GM10847 (cell line): ENCODE results near the gene MYH9.

Source experiments
- POLR2A ChIP-seq: IDR thresholded peaks from 2 replicates; pipeline ENCODE4 v1.6.1; 2011; ENCODE audit not compliant: insufficient read length; ENCODE audit errors: extremely low read depth

MYH9 gene

DNA sequence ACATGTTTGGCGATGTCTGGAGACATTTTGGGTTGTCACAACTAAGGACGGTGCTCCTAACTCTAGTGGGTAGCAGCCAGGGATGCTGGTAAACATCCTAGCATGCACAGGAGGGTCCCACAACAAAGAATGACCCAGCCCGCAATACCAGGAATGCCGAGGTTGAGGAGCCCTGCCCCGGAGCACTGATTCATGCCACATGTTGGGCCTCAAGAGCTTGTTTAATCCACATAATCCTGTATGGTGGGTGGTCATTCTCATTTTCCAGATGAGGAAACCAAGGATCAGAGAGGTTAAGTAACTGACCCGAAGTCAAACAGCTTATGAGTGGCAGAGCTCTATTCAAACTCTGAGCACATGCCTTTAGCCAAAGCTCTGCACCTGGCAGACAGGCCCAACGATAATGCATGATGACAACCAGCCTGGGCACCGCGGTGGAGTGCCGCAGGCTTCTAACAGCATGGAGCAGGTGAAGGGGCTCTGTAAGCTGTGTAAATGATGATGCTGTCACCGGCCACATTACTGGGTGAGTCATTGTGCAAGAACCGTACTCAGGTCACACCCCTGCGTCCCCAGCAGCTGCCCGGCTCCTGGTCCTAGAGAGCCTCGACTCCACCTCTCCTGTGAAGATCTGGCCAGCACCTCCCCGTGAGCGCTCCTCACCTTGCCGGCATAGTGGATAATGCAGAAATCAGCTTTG lies 76.2 kb downstream of the MYH9 start:
- TF ChIP-seq POLR2A: no peak

DNA sequence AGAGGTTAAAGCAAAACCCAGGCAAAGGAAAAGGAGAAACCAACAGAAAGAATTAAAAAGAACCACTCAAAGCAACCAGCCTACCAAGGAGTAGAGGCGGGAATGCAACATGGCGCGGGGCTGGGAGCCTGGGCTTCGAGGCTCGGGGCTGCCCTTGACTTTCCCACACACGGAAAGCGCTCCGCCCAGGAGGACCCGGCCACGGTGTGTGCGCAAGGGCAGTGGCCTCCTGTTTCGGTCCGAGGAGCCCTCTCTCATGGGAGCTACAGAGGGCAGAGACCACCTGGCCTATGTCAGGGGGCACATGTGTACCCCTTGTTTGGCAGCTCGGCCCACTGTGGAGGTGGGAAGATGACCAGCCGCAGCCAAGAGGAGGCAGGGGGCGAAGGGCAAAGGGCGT lies 78.9 kb downstream of the MYH9 start:
- TF ChIP-seq POLR2A: no peak

- TF ChIP-seq POLR2A: no peak
Measured at GRCh38 chr22:36306227-36306626, 81.5 kb downstream of the MYH9 start.

GRCh38 chr22:36305813-36306212 lies 82.0 kb downstream of the MYH9 start:
- TF ChIP-seq POLR2A: no peak

GRCh38 chr22:36304429-36304828 lies 83.3 kb downstream of the MYH9 start:
- TF ChIP-seq POLR2A: no peak

GRCh38 chr22:36303874-36304273 lies 83.9 kb downstream of the MYH9 start:
- no peak for TF ChIP-seq POLR2A

GRCh38 chr22:36303115-36303467 lies 84.7 kb downstream of the MYH9 start:
- no peak for TF ChIP-seq POLR2A

GRCh38 chr22:36302439-36303114 lies 85.2 kb downstream of the MYH9 start:
- no peak for TF ChIP-seq POLR2A

GRCh38 chr22:36301851-36302250 lies 85.9 kb downstream of the MYH9 start:
- no peak for TF ChIP-seq POLR2A

- no peak for TF ChIP-seq POLR2A
Measured at GRCh38 chr22:36301384-36301828, 86.4 kb downstream of the MYH9 start.

GRCh38 chr22:36300396-36301212 lies 87.2 kb downstream of the MYH9 start:
- no peak for TF ChIP-seq POLR2A

DNA sequence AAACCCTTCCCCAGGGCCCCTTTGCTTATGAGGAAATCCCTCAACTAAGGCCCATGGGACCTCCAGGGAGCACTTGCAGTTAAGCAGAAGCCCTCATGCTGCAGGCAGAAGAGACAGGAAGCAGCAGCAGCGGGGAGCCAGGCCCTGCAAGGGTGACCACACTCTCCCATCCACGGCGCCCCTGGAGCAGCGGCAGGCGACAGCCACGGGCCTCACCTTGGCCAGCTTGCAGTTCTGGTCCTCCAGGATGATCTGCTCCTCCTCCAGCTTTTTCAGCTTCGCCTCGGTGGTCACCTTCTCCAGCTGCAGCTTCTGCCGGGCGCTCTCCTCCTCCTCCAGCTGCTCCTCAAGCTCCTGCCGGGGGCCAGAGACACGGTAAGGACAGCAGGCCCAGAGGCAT lies 87.9 kb downstream of the MYH9 start:
- TF ChIP-seq POLR2A: no peak

DNA sequence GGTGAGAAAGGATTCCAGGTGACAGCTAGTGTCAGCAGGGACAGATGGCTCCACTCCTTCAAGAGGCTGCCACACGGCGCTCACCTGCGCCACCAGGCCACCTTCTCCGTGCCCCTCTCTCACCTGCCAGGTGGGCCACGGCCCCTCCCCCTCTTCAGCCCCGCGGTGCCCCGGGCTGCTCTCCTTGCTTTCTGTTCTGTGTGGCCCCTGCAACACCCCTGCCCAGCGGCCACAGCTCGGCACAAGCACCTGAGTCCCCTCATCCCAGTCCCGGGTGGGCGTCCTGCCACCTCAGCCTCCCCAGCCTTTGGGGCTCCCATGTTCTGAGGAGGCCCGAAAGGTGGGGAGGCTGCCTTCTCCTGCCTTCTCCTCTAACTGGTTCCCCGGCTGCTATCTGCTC lies 88.5 kb downstream of the MYH9 start:
- no peak for TF ChIP-seq POLR2A

- TF ChIP-seq POLR2A: no peak
Measured at GRCh38 chr22:36298601-36299000, 89.2 kb downstream of the MYH9 start.

DNA sequence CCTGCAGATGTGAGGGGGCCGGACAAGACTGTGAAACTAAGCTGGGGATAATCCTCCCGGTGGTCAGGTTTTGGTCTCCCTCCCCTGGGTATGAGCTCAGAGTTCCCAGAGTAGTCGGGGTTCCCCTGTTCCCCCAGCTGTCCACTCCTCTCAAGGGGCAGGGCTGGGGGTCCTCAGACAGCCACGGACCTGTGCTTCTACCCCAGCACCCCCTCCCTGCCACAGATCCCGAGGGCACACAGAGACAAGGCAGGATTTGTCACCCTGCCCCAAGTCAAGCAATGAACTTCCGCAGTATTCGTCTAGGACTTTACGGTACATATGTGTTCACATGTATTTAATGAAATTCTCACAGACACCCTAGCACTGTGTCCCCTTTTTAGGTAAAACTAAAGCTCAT lies 89.6 kb downstream of the MYH9 start:
- TF ChIP-seq POLR2A: no peak

DNA sequence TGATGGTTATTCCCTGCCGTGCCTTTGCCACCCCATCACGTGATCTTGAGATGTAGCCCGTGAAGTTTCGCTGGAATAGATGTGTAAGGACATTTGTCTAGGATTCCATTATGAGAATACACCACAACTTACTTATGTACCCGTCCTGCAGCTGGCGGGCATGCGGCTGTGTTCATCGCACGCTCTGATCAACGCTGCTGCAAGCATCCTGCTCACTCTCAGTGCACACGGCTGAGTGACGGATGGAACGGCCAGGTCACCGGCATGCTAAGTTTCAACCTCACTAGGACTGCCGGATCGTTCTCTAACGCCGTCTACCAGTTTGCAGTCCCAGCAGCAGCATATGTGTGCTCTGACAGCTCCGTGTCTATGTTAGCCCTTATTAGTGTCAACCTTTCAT lies 90.2 kb downstream of the MYH9 start:
- no peak for TF ChIP-seq POLR2A
